ENCODE data around the gene MAPK12.
"Not testable (repeated sequence)": the region's sequence is repeated elsewhere in the genome, so short reads cannot be mapped to it uniquely, and the experiment has no call there.

The MAPK12 gene

GRCh38 chr22:50209893-50210292, 51.6 kb downstream of the MAPK12 start:
- peak; percentile 71 to 76 for DNase-seq

DNA sequence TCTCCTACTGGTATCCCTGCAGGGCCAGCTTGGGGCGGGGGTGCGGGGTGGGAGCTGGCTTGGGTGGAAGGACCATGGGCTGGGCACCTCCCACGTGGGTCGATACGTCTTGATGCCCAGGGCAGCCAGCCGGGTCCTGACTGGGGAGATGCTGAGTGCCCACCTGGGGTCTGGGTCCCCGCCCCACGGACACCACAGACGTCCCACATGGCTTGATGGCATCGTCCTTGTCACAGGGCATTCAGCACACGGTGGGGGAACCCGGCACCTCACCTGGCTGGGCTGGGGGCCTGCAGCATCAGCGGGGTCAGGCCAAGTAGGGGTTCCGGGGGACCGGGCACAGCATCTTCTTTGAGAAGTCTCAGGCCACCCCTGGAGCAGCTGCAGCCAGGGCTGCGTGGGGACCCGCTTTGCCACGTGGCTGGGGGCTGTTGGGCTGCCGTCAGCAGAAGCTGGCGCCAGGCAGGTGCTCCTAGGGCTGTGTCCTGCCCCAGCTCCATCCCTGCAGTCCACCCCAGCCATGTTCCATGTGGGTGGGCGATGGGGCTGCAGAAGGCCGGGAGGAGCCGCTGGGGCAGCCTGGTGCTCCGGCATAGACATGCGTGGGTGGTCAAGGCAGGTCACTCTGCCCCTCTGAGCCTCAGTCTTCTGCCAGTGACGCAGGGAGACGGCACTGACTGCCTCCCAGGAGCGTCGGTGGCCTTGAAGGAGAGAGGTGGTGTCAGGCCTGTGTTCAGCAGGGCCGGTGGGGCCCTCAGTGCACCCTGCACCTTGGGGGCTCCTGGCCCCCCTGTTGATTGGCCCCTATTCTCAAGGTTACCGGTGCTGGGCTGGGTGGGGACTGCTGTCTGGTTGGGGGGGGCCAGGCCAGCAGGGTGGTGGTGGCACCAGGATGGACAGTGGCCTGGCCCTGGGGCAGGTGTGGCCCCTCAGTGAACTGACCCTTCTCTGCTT, 52.3 kb downstream of the MAPK12 start:
- DNase-seq = no peak

GRCh38 chr22:50208430-50208938, 53.0 kb downstream of the MAPK12 start:
- no peak for DNase-seq

GRCh38 chr22:50207383-50208140, 53.9 kb downstream of the MAPK12 start:
- no peak for DNase-seq

- no peak for DNase-seq
Observed at GRCh38 chr22:50206599-50206998, 54.9 kb downstream of the MAPK12 start.

DNA sequence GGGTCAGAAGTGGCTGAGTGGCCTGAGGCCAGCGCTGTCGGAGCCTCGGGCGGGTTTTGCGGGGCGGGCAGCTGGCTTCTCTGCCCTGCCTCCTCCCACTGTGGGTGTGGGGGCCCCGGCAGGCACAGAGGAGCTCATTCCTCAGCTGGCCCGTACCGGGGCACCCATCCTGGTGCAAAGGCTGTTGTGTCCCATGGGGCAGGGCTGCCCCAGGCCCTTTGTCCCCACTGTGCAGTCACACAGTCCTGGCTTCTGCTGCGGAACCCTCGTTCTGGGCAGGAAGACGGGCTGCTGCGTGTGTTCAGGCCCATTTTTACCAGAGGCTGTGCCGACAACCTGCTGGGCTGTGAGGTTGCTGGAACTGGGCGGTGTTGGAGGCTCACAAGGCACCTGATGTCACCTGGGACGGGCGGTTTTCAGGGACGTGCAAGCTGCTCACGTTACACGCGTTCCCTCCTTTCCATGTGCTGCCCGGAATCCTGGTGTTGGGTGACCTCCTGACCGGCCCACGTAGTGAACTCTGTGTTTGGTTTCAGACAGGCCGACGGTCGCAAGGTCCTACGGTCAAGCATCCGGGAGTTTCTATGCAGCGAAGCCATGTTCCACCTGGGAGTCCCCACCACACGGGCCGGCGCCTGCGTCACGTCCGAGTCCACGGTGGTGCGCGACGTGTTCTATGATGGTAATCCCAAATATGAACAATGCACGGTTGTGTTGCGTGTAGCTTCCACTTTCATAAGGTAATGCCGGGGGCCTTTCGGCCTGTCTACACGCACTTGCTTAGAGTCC, 55.5 kb downstream of the MAPK12 start:
- DNase-seq = no peak

DNA sequence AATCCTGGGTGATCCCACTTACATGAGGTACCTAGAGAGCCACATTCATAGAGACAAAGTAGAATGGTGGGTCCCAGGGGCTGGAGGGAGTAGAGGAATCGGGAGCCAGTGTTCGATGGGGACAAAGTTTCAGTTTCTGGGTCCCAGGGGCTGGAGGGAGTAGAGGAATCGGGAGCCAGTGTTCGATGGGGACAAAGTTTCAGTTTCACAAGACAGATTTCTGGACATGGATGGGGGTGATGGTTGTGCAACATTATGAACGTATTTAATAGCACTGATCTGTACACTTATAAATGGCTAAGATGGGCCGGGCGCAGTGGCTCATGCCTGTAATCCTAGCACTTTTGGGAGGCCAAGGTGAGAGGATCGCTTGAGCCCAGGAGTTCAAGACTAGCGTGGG, 56.5 kb downstream of the MAPK12 start:
- not testable (repeated sequence) for DNase-seq

DNA sequence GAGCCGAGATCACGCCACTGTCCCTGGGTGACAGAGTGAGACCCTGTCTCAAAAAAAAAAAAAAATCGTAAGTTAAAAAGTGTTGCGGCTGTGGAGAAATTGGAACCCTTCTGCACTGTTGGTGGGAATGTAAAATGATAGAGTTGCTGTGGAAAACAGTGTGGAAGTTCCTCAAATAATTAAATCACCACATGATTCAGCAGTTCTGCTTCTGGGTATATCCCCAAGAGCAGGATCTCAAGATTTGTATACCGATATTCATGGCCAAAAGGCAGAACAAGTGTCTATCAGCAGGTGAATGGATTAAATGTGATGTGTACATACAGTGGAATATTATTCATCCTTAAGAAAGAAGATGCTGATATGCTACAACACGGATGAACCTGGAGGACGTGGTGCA, 56.9 kb downstream of the MAPK12 start:
- DNase-seq = no peak

DNA sequence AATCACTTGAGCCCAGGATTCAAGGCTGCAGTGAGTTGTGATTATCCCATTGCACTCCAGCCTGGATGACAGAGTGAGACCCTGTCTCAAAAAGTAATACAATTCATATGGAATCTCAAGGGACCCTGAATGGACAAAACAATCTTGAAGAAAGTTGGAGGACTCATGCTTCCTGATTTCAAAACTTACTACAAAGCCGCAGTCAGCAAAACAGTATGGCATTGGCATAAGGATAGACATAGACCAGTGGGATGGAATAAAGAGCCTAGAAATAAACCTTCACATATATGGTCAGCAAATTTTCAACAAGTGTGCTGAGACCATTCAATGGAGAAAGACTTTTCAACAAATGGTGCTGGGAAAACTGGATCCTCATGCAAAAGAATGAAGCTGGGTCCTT, 58.2 kb downstream of the MAPK12 start:
- DNase-seq = no peak
